ENCODE data around the gene SIPA1L3.

- TF ChIP-seq CTCF (IDR thresholded peaks at IDR 0.05) = no peak
- TF ChIP-seq POLR2A (IDR thresholded peaks at IDR 0.05) = no peak
Observed at GRCh38 chr19:37953918-37954303, 46.9 kb downstream of the SIPA1L3 start.

Measured in lower leg skin (tissue), 3 donors.